Measurements from ENCODE around the gene NADK.
"Not testable (repeated sequence)": the region's sequence is repeated elsewhere in the genome, so short reads cannot be mapped to it uniquely, and the experiment has no call there.

NADK gene

DNA sequence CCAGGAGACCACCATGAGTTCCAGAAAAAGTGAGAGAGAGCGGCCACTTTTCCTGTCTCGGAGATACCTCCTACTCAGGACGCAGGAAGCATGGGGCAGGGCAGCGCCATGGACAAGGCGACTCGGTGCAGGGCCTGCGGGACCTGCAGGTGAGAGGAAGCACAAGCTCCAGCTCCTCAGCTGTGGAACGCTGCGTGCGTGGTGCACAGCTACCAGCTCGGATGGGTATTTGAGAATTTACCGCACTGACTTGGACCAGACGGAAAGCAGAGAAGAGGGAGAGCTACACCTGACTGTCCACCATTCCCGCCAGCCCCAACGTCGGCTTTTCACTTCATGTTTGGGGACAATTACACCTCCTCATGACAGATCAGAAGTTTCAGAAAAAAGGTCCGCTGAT, 45.9 kb downstream of the NADK start:
- POLR2A ChIA-PET = no interaction called here
- Histone ChIP-seq H3K4me3 (ENCODE audit: control insufficient read depth in 1 of 7, extremely low read depth in 1 of 7, insufficient read depth in 4 of 7, low read depth in 2 of 7, low read length in 6 of 7) (no peak overlapping the region), H3K36me3 (ENCODE audit: control insufficient read depth in 4 of 4, insufficient read depth in 4 of 4, low read length in 3 of 4) (peaks cover 3 to 31% (median 13%) of the 10 kb centered on the region in 4 experiments), H3K27me3 (replicated peaks in 2 of 5; ENCODE audit: control insufficient read depth in 4 of 5, insufficient read depth in 5 of 5, low read length in 4 of 5) (no peaks in the 10 kb centered on the region), H3K9me3 (ENCODE audit: control extremely low read depth in 1 of 5, control insufficient read depth in 4 of 5, insufficient read depth in 2 of 5, low read depth in 1 of 5, low read length in 4 of 5) (no peaks in the 10 kb centered on the region), H3K4me1 (ENCODE audit: control extremely low read depth in 1 of 4, control insufficient read depth in 4 of 4, insufficient read depth in 4 of 4, low read length in 3 of 4) (no peaks in the 10 kb centered on the region), H3K27ac (ENCODE audit: insufficient read depth in 1 of 2, low read depth in 1 of 2, low read length in 2 of 2, poor library complexity in 1 of 2, severe bottlenecking in 2 of 2) (no peak overlapping the region)
- CTCF ChIA-PET = no interaction called here
- DNase-seq = no peak
- 98% methylated on average over 15 of the region's 17 CpGs for WGBS (ENCODE audit: insufficient coverage)

GRCh38 chr1:1730870-1731269, 47.4 kb downstream of the NADK start:
- Histone ChIP-seq H3K4me1 (ENCODE audit: control extremely low read depth in 1 of 4, control insufficient read depth in 4 of 4, insufficient read depth in 4 of 4, low read length in 3 of 4) (no peaks in the 10 kb centered on the region), H3K4me3 (ENCODE audit: control insufficient read depth in 1 of 7, extremely low read depth in 1 of 7, insufficient read depth in 4 of 7, low read depth in 2 of 7, low read length in 6 of 7) (no peak overlapping the region), H3K9me3 (ENCODE audit: control extremely low read depth in 1 of 5, control insufficient read depth in 4 of 5, insufficient read depth in 2 of 5, low read depth in 1 of 5, low read length in 4 of 5) (no peaks in the 10 kb centered on the region), H3K36me3 (ENCODE audit: control insufficient read depth in 4 of 4, insufficient read depth in 4 of 4, low read length in 3 of 4) (peaks cover 3 to 29% (median 13%) of the 10 kb centered on the region in 4 experiments), H3K27me3 (replicated peaks in 2 of 5; ENCODE audit: control insufficient read depth in 4 of 5, insufficient read depth in 5 of 5, low read length in 4 of 5) (no peaks in the 10 kb centered on the region), H3K27ac (ENCODE audit: insufficient read depth in 1 of 2, low read depth in 1 of 2, low read length in 2 of 2, poor library complexity in 1 of 2, severe bottlenecking in 2 of 2) (no peak overlapping the region)
- POLR2A ChIA-PET = no interaction called here
- CTCF ChIA-PET = no interaction called here
- whole genome bisulfite sequencing (ENCODE audit: insufficient coverage) = 98% methylated on average over 16 of the region's 17 CpGs
- DNase-seq = no peak

DNA sequence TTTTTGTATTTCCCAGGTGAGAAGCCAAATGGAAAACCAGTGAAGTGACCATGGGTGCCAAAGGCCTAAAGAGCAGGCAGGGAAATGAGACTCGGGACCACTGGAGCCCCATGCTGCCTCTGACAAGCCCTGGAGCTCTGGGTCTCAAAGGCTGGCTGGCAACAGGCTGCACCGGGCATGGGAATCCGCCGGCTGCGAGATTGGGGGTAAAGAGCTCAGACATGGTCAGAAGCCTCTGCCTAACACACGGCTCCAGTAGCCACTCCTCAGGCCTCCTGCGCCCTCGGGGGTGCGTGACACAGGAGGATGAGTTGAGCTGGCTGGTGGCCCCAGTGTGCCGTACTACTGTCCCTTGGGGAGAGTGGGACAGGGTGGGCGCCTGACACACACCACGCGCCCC, 48.0 kb downstream of the NADK start:
- H3K36me3 ChIP-seq (ENCODE audit: control insufficient read depth in 4 of 4, insufficient read depth in 4 of 4, low read length in 3 of 4) = peaks cover 3 to 27% (median 13%) of the 10 kb centered on the region in 4 experiments
- CTCF ChIA-PET; H3K4me1 ChIP-seq (ENCODE audit: control extremely low read depth in 1 of 4, control insufficient read depth in 4 of 4, insufficient read depth in 4 of 4, low read length in 3 of 4); H3K27me3 ChIP-seq (replicated peaks in 2 of 5; ENCODE audit: control insufficient read depth in 4 of 5, insufficient read depth in 5 of 5, low read length in 4 of 5); H3K27ac ChIP-seq (ENCODE audit: insufficient read depth in 1 of 2, low read depth in 1 of 2, low read length in 2 of 2, poor library complexity in 1 of 2, severe bottlenecking in 2 of 2); POLR2A ChIA-PET; H3K9me3 ChIP-seq (ENCODE audit: control extremely low read depth in 1 of 5, control insufficient read depth in 4 of 5, insufficient read depth in 2 of 5, low read depth in 1 of 5, low read length in 4 of 5); H3K4me3 ChIP-seq (ENCODE audit: control insufficient read depth in 1 of 7, extremely low read depth in 1 of 7, insufficient read depth in 4 of 7, low read depth in 2 of 7, low read length in 6 of 7); DNase-seq: not testable (repeated sequence)
- WGBS (ENCODE audit: insufficient coverage) = no CpG with 5 or more reads among the region's 13 CpGs

DNA sequence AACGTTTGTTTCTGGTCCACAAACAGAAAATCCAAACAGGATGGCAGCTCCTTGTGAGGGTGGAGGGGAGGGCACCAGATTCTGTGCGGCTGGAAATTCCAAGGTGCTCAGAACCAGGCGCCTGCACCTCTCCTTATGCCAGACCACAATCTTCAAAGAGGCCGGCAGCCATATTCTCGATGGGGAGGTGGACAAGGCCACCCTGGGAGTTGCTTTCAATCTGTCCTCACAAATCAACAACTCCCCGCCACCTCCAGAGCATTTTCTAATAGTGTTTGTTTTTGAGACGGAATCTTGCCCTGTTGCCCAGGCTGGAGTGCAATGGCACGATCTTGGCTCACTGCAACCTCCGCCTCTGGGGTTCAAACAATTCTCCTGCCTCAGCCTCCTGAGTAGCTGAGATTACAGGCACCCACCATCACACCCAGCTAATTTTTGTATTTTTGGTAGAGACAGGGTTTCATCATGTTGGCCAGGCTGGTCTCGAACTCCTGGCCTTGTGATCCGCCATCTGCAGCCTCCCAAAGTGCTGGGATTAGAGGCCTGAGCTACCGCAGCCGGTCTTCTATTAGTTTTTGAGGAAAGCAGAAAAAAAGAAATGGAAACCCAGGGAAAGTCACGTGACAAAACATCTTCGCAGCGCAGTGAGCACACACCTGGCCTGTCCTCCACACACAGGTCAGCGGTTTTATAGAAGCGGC, 49.0 kb downstream of the NADK start:
- H3K27me3 ChIP-seq (replicated peaks in 2 of 5; ENCODE audit: control insufficient read depth in 4 of 5, insufficient read depth in 5 of 5, low read length in 4 of 5); H3K4me3 ChIP-seq (ENCODE audit: control insufficient read depth in 1 of 7, extremely low read depth in 1 of 7, insufficient read depth in 4 of 7, low read depth in 2 of 7, low read length in 6 of 7); H3K9me3 ChIP-seq (ENCODE audit: control extremely low read depth in 1 of 5, control insufficient read depth in 4 of 5, insufficient read depth in 2 of 5, low read depth in 1 of 5, low read length in 4 of 5); H3K4me1 ChIP-seq (ENCODE audit: control extremely low read depth in 1 of 4, control insufficient read depth in 4 of 4, insufficient read depth in 4 of 4, low read length in 3 of 4); POLR2A ChIA-PET; DNase-seq; H3K27ac ChIP-seq (ENCODE audit: insufficient read depth in 1 of 2, low read depth in 1 of 2, low read length in 2 of 2, poor library complexity in 1 of 2, severe bottlenecking in 2 of 2): not testable (repeated sequence)
- CTCF ChIA-PET = interaction anchor here (0.6 kb wide), 1 partner anchor 262 kb away, joined by 3 read pairs; no protein-coding TSS in a partner anchor
- 96% methylated on average over 3 of the region's 18 CpGs for WGBS (ENCODE audit: insufficient coverage)
- H3K36me3 ChIP-seq (ENCODE audit: control insufficient read depth in 4 of 4, insufficient read depth in 4 of 4, low read length in 3 of 4) = peaks cover 3 to 25% (median 11%) of the 10 kb centered on the region in 4 experiments

- 100% methylated on average over 3 of the region's 14 CpGs for WGBS (ENCODE audit: insufficient coverage)
- peaks cover 3 to 22% (median 11%) of the 10 kb centered on the region in 4 experiments for H3K36me3 ChIP-seq (ENCODE audit: control insufficient read depth in 4 of 4, insufficient read depth in 4 of 4, low read length in 3 of 4)
- H3K4me3 ChIP-seq (ENCODE audit: control insufficient read depth in 1 of 7, extremely low read depth in 1 of 7, insufficient read depth in 4 of 7, low read depth in 2 of 7, low read length in 6 of 7); H3K27me3 ChIP-seq (replicated peaks in 2 of 5; ENCODE audit: control insufficient read depth in 4 of 5, insufficient read depth in 5 of 5, low read length in 4 of 5); DNase-seq; H3K4me1 ChIP-seq (ENCODE audit: control extremely low read depth in 1 of 4, control insufficient read depth in 4 of 4, insufficient read depth in 4 of 4, low read length in 3 of 4); CTCF ChIA-PET; H3K9me3 ChIP-seq (ENCODE audit: control extremely low read depth in 1 of 5, control insufficient read depth in 4 of 5, insufficient read depth in 2 of 5, low read depth in 1 of 5, low read length in 4 of 5): not testable (repeated sequence)
- H3K27ac ChIP-seq (ENCODE audit: insufficient read depth in 1 of 2, low read depth in 1 of 2, low read length in 2 of 2, poor library complexity in 1 of 2, severe bottlenecking in 2 of 2) = peak overlapping the region in 1 of 2 experiments; percentile 34
- POLR2A ChIA-PET = interaction anchor here (0.6 kb wide), 1 partner anchor 51 kb away, joined by 3 read pairs; no protein-coding TSS in a partner anchor
These were observed 49.8 kb downstream of the NADK start for GRCh38 chr1:1728308-1729005.

DNA sequence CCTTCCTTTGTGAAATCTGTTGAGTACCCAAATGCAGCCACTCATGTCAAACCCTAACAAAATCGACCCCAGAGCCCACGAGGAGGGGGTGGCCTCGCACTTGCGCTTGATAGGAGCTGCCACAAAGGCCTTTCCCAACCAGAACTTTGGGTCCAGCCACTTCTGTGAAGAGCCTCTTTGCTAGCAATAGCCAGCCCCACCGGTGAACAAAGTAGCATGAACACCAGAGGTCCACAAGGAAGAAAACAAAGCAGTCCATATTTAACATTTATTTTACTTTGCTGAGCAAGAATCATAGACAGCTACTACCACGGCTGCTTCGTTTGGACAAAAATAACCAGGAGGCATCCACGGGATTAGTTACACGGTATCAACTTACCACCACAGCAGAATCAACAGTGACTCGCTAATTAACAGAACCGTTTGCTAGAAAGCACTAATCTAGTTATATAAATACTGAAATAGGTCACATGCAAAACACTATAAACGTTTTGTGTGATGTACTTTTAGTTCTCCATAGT, 51.1 kb downstream of the NADK start:
- POLR2A ChIA-PET; H3K4me1 ChIP-seq (ENCODE audit: control extremely low read depth in 1 of 4, control insufficient read depth in 4 of 4, insufficient read depth in 4 of 4, low read length in 3 of 4); H3K9me3 ChIP-seq (ENCODE audit: control extremely low read depth in 1 of 5, control insufficient read depth in 4 of 5, insufficient read depth in 2 of 5, low read depth in 1 of 5, low read length in 4 of 5); CTCF ChIA-PET; H3K27me3 ChIP-seq (replicated peaks in 2 of 5; ENCODE audit: control insufficient read depth in 4 of 5, insufficient read depth in 5 of 5, low read length in 4 of 5); DNase-seq; H3K4me3 ChIP-seq (ENCODE audit: control insufficient read depth in 1 of 7, extremely low read depth in 1 of 7, insufficient read depth in 4 of 7, low read depth in 2 of 7, low read length in 6 of 7); H3K27ac ChIP-seq (ENCODE audit: insufficient read depth in 1 of 2, low read depth in 1 of 2, low read length in 2 of 2, poor library complexity in 1 of 2, severe bottlenecking in 2 of 2): not testable (repeated sequence)
- H3K36me3 ChIP-seq (ENCODE audit: control insufficient read depth in 4 of 4, insufficient read depth in 4 of 4, low read length in 3 of 4) = peaks cover 3 to 14% (median 4%) of the 10 kb centered on the region in 4 experiments
- 67% methylated on average over 2 of the region's 12 CpGs for WGBS (ENCODE audit: insufficient coverage)

GRCh38 chr1:1726088-1726487, 52.2 kb downstream of the NADK start:
- CTCF ChIA-PET; H3K4me1 ChIP-seq (ENCODE audit: control extremely low read depth in 1 of 4, control insufficient read depth in 4 of 4, insufficient read depth in 4 of 4, low read length in 3 of 4); H3K27ac ChIP-seq (ENCODE audit: insufficient read depth in 1 of 2, low read depth in 1 of 2, low read length in 2 of 2, poor library complexity in 1 of 2, severe bottlenecking in 2 of 2); H3K27me3 ChIP-seq (replicated peaks in 2 of 5; ENCODE audit: control insufficient read depth in 4 of 5, insufficient read depth in 5 of 5, low read length in 4 of 5); POLR2A ChIA-PET; H3K4me3 ChIP-seq (ENCODE audit: control insufficient read depth in 1 of 7, extremely low read depth in 1 of 7, insufficient read depth in 4 of 7, low read depth in 2 of 7, low read length in 6 of 7); DNase-seq; H3K9me3 ChIP-seq (ENCODE audit: control extremely low read depth in 1 of 5, control insufficient read depth in 4 of 5, insufficient read depth in 2 of 5, low read depth in 1 of 5, low read length in 4 of 5): not testable (repeated sequence)
- 99% methylated on average over 15 of the region's 17 CpGs for WGBS (ENCODE audit: insufficient coverage)
- H3K36me3 ChIP-seq (ENCODE audit: control insufficient read depth in 4 of 4, insufficient read depth in 4 of 4, low read length in 3 of 4) = peaks cover 2 to 13% (median 5%) of the 10 kb centered on the region in 4 experiments
